ENCODE data around the gene TREML2.

Gene TREML2

GRCh38 chr6:41209547-41210320, 8.8 kb upstream of the TREML2 start:
- Histone ChIP-seq H3K36me3 (no peaks in the 10 kb centered on the region), H4K20me1 (no peaks in the 10 kb centered on the region), H3K4me3 (no peak overlapping the region), H3K9ac (no peak overlapping the region), H3K27ac (peak overlapping the region; percentile 66; the same call in 1 of the 2 replicates), H3K4me2 (peak overlapping the region; percentile 81), H3K27me3 (no peaks in the 10 kb centered on the region), H3K9me3 (peaks cover 17% of the 10 kb centered on the region), H3K4me1 (peaks cover 27% of the 10 kb centered on the region)
- no peak for TF ChIP-seq Cebpa-rat (IDR thresholded peaks at IDR 0.05)

GRCh38 chr6:41208439-41209106, 7.6 kb upstream of the TREML2 start:
- 0 out of 2 replicates have a peak overlapping the region, but pooled peaks have one; percentile 15 for H3K4me3 ChIP-seq
- peak overlapping the region; percentile 81 for H3K4me2 ChIP-seq
- peaks cover 6% of the 10 kb centered on the region for H3K9me3 ChIP-seq
- no peaks in the 10 kb centered on the region for H3K36me3 ChIP-seq
- no peak for TF ChIP-seq Cebpa-rat (IDR thresholded peaks at IDR 0.05)
- peaks cover 27% of the 10 kb centered on the region for H3K4me1 ChIP-seq
- H3K27ac ChIP-seq = peak overlapping the region; percentile 66
- no peak overlapping the region; the same call in 1 of the 2 replicates for H3K9ac ChIP-seq
- H4K20me1 ChIP-seq = no peaks in the 10 kb centered on the region
- H3K27me3 ChIP-seq = no peaks in the 10 kb centered on the region

- Histone ChIP-seq H3K27me3 (no peaks in the 10 kb centered on the region), H3K36me3 (no peaks in the 10 kb centered on the region), H3K9ac (no peak overlapping the region), H3K4me1 (peaks cover 45% of the 10 kb centered on the region), H3K27ac (no peak overlapping the region), H4K20me1 (no peaks in the 10 kb centered on the region), H3K4me2 (no peak overlapping the region), H3K4me3 (no peak overlapping the region), H3K9me3 (peaks cover 6% of the 10 kb centered on the region)
- no peak for TF ChIP-seq Cebpa-rat (IDR thresholded peaks at IDR 0.05)
Observed at GRCh38 chr6:41204156-41204555, 3.2 kb upstream of the TREML2 start.

- Histone ChIP-seq H4K20me1 (no peaks in the 10 kb centered on the region), H3K9ac (no peak overlapping the region), H3K9me3 (no peaks in the 10 kb centered on the region), H3K4me3 (no peak overlapping the region), H3K27me3 (no peaks in the 10 kb centered on the region), H3K4me1 (peaks cover 36% of the 10 kb centered on the region), H3K27ac (peak overlapping the region; percentile 85), H3K4me2 (peak overlapping the region; percentile 90), H3K36me3 (no peaks in the 10 kb centered on the region)
- TF ChIP-seq Cebpa-rat (IDR thresholded peaks at IDR 0.05) = no peak
Observed at GRCh38 chr6:41201764-41202173, 820 bp upstream of the TREML2 start.

- Histone ChIP-seq H3K4me3 (peak overlapping the region; percentile 26; the same call in 1 of the 2 replicates), H3K4me1 (peaks cover 36% of the 10 kb centered on the region), H3K27me3 (no peaks in the 10 kb centered on the region), H3K9me3 (no peaks in the 10 kb centered on the region), H3K4me2 (peak overlapping the region; percentile 90), H3K9ac (peak overlapping the region; percentile 68), H3K36me3 (no peaks in the 10 kb centered on the region), H4K20me1 (no peaks in the 10 kb centered on the region), H3K27ac (peak overlapping the region; percentile 85)
- TF ChIP-seq Cebpa-rat (IDR thresholded peaks at IDR 0.05) = peak; percentile 43; the same call in 1 of the 2 replicates
Observed at GRCh38 chr6:41200296-41200900, 551 bp downstream of the TREML2 start.

GRCh38 chr6:41199552-41200246, 1.2 kb downstream of the TREML2 start:
- Histone ChIP-seq H3K27me3 (no peaks in the 10 kb centered on the region), H3K36me3 (no peaks in the 10 kb centered on the region), H3K27ac (peak overlapping the region; percentile 85), H4K20me1 (no peaks in the 10 kb centered on the region), H3K9me3 (no peaks in the 10 kb centered on the region), H3K9ac (peak overlapping the region; percentile 68; the same call in 1 of the 2 replicates), H3K4me3 (no peak overlapping the region), H3K4me2 (peak overlapping the region; percentile 90), H3K4me1 (peaks cover 36% of the 10 kb centered on the region)
- no peak for TF ChIP-seq Cebpa-rat (IDR thresholded peaks at IDR 0.05)

GRCh38 chr6:41197234-41197633, 3.7 kb downstream of the TREML2 start:
- Histone ChIP-seq H3K9me3 (no peaks in the 10 kb centered on the region), H3K27me3 (no peaks in the 10 kb centered on the region), H3K4me1 (peaks cover 35% of the 10 kb centered on the region), H3K4me2 (no peak overlapping the region), H3K4me3 (no peak overlapping the region), H3K27ac (no peak overlapping the region), H4K20me1 (no peaks in the 10 kb centered on the region), H3K9ac (no peak overlapping the region), H3K36me3 (no peaks in the 10 kb centered on the region)
- TF ChIP-seq Cebpa-rat (IDR thresholded peaks at IDR 0.05) = no peak

- no peak overlapping the region for H3K27ac ChIP-seq
- H3K9ac ChIP-seq = no peak overlapping the region
- H3K9me3 ChIP-seq = peaks cover 16% of the 10 kb centered on the region
- TF ChIP-seq Cebpa-rat (IDR thresholded peaks at IDR 0.05) = no peak
- 0 out of 2 replicates have a peak, but pooled peaks cover 12% of the 10 kb centered on the region for H3K36me3 ChIP-seq
- H4K20me1 ChIP-seq = no peaks in the 10 kb centered on the region
- peaks cover 7% of the 10 kb centered on the region for H3K4me1 ChIP-seq
- H3K27me3 ChIP-seq = no peaks in the 10 kb centered on the region
- no peak overlapping the region for H3K4me2 ChIP-seq
- H3K4me3 ChIP-seq = no peak overlapping the region
Observed at GRCh38 chr6:41194386-41194785, 6.6 kb downstream of the TREML2 start.

GRCh38 chr6:41193884-41194283, 7.1 kb downstream of the TREML2 start:
- no peak overlapping the region for H3K4me2 ChIP-seq
- no peaks in the 10 kb centered on the region for H4K20me1 ChIP-seq
- no peak overlapping the region for H3K27ac ChIP-seq
- no peak overlapping the region for H3K9ac ChIP-seq
- H3K4me3 ChIP-seq = no peak overlapping the region
- H3K9me3 ChIP-seq = peaks cover 19% of the 10 kb centered on the region
- 0 out of 2 replicates have a peak, but pooled peaks cover 13% of the 10 kb centered on the region for H3K36me3 ChIP-seq
- no peak for TF ChIP-seq Cebpa-rat (IDR thresholded peaks at IDR 0.05)
- no peaks in the 10 kb centered on the region for H3K27me3 ChIP-seq
- H3K4me1 ChIP-seq = peaks cover 2% of the 10 kb centered on the region; the same call in 1 of the 2 replicates
